ENCODE data around the gene RAE1.

DNA sequence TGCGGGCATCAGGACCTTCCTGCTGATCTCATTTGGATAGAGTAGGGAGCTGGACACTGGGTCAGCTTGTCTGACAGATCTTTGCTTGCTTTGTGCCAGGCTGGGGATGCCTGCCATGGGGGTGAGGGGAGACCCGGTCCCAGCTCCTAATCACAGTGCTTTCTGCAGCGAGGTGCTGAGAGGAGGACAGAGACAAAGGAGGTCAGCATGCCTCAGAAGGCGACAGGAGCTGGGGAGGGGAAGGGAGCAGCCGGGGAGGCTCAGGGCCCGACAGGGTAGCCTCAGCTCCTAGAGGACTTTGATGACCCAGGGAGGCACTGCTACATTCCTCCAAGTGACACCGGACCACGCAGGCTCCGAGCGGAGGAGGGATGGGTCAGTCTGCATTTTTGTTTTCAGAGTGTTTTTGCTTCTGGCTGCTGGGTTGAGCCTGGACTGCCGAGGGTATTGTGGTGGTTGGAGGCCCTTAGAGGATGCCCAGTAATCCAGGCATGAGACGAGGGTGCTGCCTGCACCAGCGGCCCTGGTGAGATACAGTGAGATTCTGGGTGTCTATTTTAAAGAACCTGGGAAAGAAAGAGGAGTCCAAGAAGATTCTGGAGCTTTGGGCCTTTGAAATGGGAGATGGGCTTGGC, 48.0 kb downstream of the RAE1 start:
- TF ChIP-seq CTCF (IDR thresholded peaks at IDR 0.05) (no peak), POLR2AphosphoS5 (IDR thresholded peaks at IDR 0.05) (no peak), POLR2A (IDR thresholded peaks at IDR 0.05) (no peak)

Data from prostate gland (tissue), 2 donors.